ENCODE data around the gene COX19.

The COX19 gene

DNA sequence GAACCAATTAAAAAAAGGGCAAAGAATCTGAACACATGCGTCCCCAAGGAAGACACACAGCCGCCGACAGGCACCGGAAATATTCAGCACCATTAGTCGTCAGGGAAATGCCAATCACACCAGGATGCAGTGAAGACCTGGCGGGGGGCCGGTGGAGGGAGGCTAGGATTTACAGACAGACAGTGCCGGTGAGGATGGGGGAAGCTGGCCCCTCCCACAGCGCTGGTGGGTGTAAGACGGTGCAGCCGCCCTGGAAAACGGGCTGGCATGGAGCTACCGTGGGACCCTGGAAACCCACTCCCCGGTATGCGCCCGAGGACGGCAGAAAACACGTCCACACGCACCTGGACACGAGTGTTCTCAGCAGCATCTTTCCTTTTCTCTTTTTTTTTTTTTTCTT, 16.1 kb downstream of the COX19 start:
- no peak for DNase-seq
- Histone ChIP-seq H3K4me3 (ENCODE audit: control insufficient read depth in 1 of 7, extremely low read depth in 1 of 7, insufficient read depth in 4 of 7, low read depth in 2 of 7, low read length in 6 of 7) (no peak overlapping the region), H3K27me3 (replicated peaks in 2 of 5; ENCODE audit: control insufficient read depth in 4 of 5, insufficient read depth in 5 of 5, low read length in 4 of 5) (peaks cover 0 to 8% (median 0%) of the 10 kb centered on the region in 5 experiments), H3K4me1 (ENCODE audit: control extremely low read depth in 1 of 4, control insufficient read depth in 4 of 4, insufficient read depth in 4 of 4, low read length in 3 of 4) (peaks cover 0 to 21% (median 16%) of the 10 kb centered on the region in 4 experiments), H3K27ac (ENCODE audit: insufficient read depth in 1 of 2, low read depth in 1 of 2, low read length in 2 of 2, poor library complexity in 1 of 2, severe bottlenecking in 2 of 2) (no peak overlapping the region), H3K36me3 (ENCODE audit: control insufficient read depth in 4 of 4, insufficient read depth in 4 of 4, low read length in 3 of 4) (no peaks in the 10 kb centered on the region), H3K9me3 (ENCODE audit: control extremely low read depth in 1 of 5, control insufficient read depth in 4 of 5, insufficient read depth in 2 of 5, low read depth in 1 of 5, low read length in 4 of 5) (no peaks in the 10 kb centered on the region)
- POLR2A ChIA-PET = no interaction called here
- CTCF ChIA-PET = interaction anchor here (1.7 to 7.0 kb wide), 2 partner anchors 33 to 50 kb away, joined by 4 to 45 read pairs; no protein-coding TSS in a partner anchor
- 85% methylated on average over 19 of the region's 20 CpGs for WGBS (ENCODE audit: insufficient coverage)

DNA sequence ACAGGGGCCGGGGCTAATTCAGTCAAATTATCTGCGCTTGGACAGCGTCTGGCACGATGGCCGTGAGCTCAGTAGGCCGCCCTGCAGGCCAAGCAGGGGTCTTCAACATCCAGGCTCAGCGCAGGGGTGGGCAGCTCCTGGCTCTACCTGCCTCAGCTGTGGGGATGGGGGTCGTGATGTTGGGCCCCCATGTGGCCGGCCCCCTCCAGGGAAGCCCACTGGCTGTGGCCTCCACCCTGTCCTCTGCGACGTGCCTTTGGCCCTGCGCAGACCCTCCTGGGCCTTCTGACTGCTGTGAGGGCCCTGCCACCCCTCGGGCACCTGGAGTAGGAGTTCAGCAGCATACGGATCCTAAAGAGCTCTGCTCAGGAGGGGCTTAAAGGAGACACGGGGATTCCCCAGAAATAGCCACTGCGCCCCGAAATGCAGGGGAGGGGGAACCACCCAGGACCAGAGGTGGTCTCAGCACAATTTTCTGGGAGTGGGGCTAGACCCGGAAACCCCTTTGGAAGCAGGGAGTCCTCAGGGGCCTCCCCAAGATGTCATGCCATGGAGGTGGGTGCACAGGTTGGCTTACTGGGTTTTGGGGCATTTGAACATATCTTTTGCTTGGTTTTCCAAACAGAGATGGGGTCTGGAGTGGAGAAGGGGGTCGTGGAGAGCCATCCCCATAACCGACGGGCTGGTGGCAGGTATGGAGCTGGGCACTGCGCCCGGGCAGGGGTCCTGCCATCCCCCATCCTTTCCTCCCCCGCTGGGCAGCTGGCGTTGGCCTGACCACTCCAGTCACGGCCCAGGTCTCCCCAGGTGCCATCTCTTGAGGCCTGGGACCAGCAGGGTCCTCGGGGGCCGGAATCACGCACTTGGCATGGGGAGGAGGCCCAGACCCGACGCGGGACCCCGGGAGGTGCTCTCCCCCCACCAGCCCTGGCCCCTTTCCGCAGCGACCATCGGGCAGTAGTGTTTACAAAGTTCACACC, 16.8 kb downstream of the COX19 start:
- POLR2A ChIA-PET = no interaction called here
- H3K27me3 ChIP-seq (replicated peaks in 2 of 5; ENCODE audit: control insufficient read depth in 4 of 5, insufficient read depth in 5 of 5, low read length in 4 of 5) = peaks cover 0 to 9% (median 0%) of the 10 kb centered on the region in 5 experiments
- CTCF ChIA-PET = interaction anchor here (0.6 to 7.0 kb wide), 6 partner anchors 15 to 395 kb away, joined by 3 to 45 read pairs (median 4); partner anchors contain the start of gene COX19

DNA sequence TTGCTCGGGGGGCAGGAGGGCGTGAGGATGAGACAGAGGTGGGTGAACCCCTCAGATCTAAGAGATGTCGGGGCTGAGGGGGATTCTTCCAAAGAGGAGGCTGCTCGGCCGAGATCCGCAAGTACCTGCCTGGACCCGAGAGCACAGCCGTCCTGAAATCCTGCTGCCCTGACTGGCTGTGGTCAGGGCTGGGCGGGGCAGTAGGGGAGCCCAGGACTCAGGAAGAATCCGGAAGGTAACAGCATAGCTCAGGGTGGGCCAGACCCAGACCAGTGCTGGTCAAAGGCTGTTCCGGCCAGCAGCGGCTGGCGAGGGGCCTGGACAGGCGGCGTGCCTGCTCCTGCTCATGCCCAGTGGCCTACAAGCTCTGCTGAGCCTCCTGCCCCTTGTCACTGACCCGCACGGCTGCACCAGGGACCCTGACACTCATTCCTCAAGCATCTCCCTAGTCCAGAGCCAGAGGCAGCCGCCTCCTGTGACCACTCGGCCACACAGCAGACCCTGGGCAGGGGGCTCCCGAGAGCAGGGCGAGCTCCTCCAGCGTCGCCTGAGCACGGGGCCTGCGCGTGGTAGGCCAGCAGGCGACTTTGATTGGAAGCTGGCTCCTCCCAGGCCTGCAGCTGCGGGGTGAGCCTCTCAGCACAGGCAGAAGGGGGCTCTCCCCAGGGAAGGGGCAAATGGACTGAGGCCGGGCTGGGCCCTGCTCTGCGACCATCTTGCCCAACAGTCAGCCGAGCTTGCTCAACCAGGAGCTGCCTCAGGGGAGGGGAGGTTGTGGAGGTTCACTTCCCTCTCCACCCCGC, 17.7 kb downstream of the COX19 start:
- WGBS (ENCODE audit: insufficient coverage) = 97% methylated on average over 26 of the region's 32 CpGs
- POLR2A ChIA-PET = no interaction called here
- Histone ChIP-seq H3K27me3 (replicated peaks in 2 of 5; ENCODE audit: control insufficient read depth in 4 of 5, insufficient read depth in 5 of 5, low read length in 4 of 5) (peaks cover 0 to 16% (median 0%) of the 10 kb centered on the region in 5 experiments), H3K36me3 (ENCODE audit: control insufficient read depth in 4 of 4, insufficient read depth in 4 of 4, low read length in 3 of 4) (no peaks in the 10 kb centered on the region), H3K4me1 (ENCODE audit: control extremely low read depth in 1 of 4, control insufficient read depth in 4 of 4, insufficient read depth in 4 of 4, low read length in 3 of 4) (peaks cover 0 to 20% (median 11%) of the 10 kb centered on the region in 4 experiments), H3K9me3 (ENCODE audit: control extremely low read depth in 1 of 5, control insufficient read depth in 4 of 5, insufficient read depth in 2 of 5, low read depth in 1 of 5, low read length in 4 of 5) (no peaks in the 10 kb centered on the region), H3K4me3 (ENCODE audit: control insufficient read depth in 1 of 7, extremely low read depth in 1 of 7, insufficient read depth in 4 of 7, low read depth in 2 of 7, low read length in 6 of 7) (no peak overlapping the region), H3K27ac (ENCODE audit: insufficient read depth in 1 of 2, low read depth in 1 of 2, low read length in 2 of 2, poor library complexity in 1 of 2, severe bottlenecking in 2 of 2) (no peak overlapping the region)
- DNase-seq = peak in 2 of 3 donors; percentile 26 to 37
- CTCF ChIA-PET = interaction anchor here (0.6 to 7.0 kb wide), 6 partner anchors 16 to 396 kb away, joined by 3 to 45 read pairs (median 4); partner anchors contain the start of gene COX19

More for the DNA sequence above, 16.8 kb downstream of the COX19 start:
- DNase-seq = no peak
- H3K4me3 ChIP-seq (ENCODE audit: control insufficient read depth in 1 of 7, extremely low read depth in 1 of 7, insufficient read depth in 4 of 7, low read depth in 2 of 7, low read length in 6 of 7) = no peak overlapping the region
- WGBS (ENCODE audit: insufficient coverage) = 94% methylated on average over 32 of the region's 36 CpGs
- no peaks in the 10 kb centered on the region for H3K36me3 ChIP-seq (ENCODE audit: control insufficient read depth in 4 of 4, insufficient read depth in 4 of 4, low read length in 3 of 4)
- H3K27ac ChIP-seq (ENCODE audit: insufficient read depth in 1 of 2, low read depth in 1 of 2, low read length in 2 of 2, poor library complexity in 1 of 2, severe bottlenecking in 2 of 2) = no peak overlapping the region
- H3K4me1 ChIP-seq (ENCODE audit: control extremely low read depth in 1 of 4, control insufficient read depth in 4 of 4, insufficient read depth in 4 of 4, low read length in 3 of 4) = peaks cover 0 to 16% (median 12%) of the 10 kb centered on the region in 4 experiments
- H3K9me3 ChIP-seq (ENCODE audit: control extremely low read depth in 1 of 5, control insufficient read depth in 4 of 5, insufficient read depth in 2 of 5, low read depth in 1 of 5, low read length in 4 of 5) = no peaks in the 10 kb centered on the region

DNA sequence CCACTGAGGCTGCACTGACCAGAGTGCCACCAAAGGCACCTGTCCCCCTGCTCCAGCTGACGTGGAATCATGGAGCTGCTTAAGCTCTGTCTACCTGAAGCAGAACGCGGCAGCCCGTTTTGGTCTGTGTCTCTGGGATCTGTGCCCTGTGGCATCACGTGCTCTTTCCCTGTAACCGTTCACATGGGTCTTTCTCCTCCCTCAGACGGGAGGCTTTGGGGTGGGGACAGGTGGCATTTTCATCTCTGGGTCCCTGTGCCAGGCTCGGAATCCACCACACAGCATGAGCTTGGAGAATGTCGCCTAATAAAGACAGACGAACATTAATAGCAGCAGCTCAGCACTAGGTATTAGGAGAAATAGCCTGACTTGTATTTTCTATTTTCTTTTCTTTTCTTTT, 19.3 kb downstream of the COX19 start:
- no peak for DNase-seq
- Histone ChIP-seq H3K27me3 (replicated peaks in 2 of 5; ENCODE audit: control insufficient read depth in 4 of 5, insufficient read depth in 5 of 5, low read length in 4 of 5) (peaks cover 0 to 19% (median 0%) of the 10 kb centered on the region in 5 experiments), H3K36me3 (ENCODE audit: control insufficient read depth in 4 of 4, insufficient read depth in 4 of 4, low read length in 3 of 4) (peaks cover 0 to 3% (median 0%) of the 10 kb centered on the region in 4 experiments), H3K9me3 (ENCODE audit: control extremely low read depth in 1 of 5, control insufficient read depth in 4 of 5, insufficient read depth in 2 of 5, low read depth in 1 of 5, low read length in 4 of 5) (no peaks in the 10 kb centered on the region), H3K27ac (ENCODE audit: insufficient read depth in 1 of 2, low read depth in 1 of 2, low read length in 2 of 2, poor library complexity in 1 of 2, severe bottlenecking in 2 of 2) (no peak overlapping the region), H3K4me3 (ENCODE audit: control insufficient read depth in 1 of 7, extremely low read depth in 1 of 7, insufficient read depth in 4 of 7, low read depth in 2 of 7, low read length in 6 of 7) (no peak overlapping the region), H3K4me1 (ENCODE audit: control extremely low read depth in 1 of 4, control insufficient read depth in 4 of 4, insufficient read depth in 4 of 4, low read length in 3 of 4) (peaks cover 0 to 21% (median 11%) of the 10 kb centered on the region in 4 experiments)
- ChIA-PET CTCF (interaction anchor here (1.4 to 7.0 kb wide), 3 partner anchors 16 to 56 kb away, joined by 3 to 45 read pairs (median 4); no protein-coding TSS in a partner anchor), POLR2A (no interaction called here)
- WGBS (ENCODE audit: insufficient coverage) = 95% methylated on average over 8 of the region's 10 CpGs

DNA sequence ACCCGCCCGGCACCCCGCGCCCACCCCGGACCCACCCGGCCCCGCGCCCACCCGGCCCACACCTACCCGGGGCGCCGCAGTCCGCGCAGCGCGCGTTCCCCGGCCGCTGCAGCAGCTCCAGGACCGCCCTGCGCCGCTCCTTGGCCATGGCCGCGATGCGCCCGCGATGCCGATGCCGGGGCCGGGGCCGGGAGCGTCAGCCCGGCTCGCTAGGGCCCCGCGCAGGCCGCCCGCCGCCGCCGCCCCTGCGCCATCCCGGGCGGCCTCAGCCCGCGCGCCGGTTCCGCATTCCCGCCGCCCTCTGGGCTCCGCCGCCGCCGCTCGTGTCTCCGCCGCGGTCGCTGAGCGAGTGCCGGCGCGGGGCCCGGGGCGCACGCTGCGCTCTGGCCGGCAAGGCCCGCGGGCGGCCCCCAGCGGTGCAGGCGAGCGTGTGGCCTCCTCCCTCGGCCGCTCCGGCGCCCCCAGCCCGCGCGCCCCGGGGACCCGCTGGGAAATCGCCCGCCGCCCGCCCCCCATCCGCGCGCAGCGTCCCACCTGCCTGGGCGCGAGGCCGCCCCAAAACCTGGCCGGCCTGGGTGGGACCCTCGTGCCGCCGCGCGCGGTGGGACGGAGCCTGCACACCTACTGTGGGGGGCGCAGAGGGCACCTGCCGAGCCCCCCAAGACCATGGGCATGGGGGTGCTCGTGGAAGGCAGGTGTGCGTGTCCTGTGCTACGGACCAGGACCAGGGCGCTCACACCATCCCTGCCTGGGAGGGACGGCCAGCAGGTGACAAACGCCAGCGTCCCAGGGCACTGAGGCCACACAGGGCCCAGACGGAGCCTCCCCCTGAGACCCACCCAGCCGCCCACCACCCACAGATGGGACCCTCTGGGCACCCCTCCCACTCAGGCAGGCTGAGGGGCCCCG, 20.8 kb downstream of the COX19 start, which contains the start of gene ADAP1:
Gene ADAP1, minus strand, starts transcription at position 351 of the 909 bp plus-strand sequence. Its CDS starts 203 bp downstream, at position 148.
- WGBS (ENCODE audit: insufficient coverage) = 9% methylated on average over 82 of the region's 115 CpGs
- DNase-seq = peak; percentile 72 to 84 (median 78)
- Histone ChIP-seq H3K4me1 (ENCODE audit: control extremely low read depth in 1 of 4, control insufficient read depth in 4 of 4, insufficient read depth in 4 of 4, low read length in 3 of 4) (peaks cover 0 to 25% (median 11%) of the 10 kb centered on the region in 4 experiments), H3K9me3 (ENCODE audit: control extremely low read depth in 1 of 5, control insufficient read depth in 4 of 5, insufficient read depth in 2 of 5, low read depth in 1 of 5, low read length in 4 of 5) (no peaks in the 10 kb centered on the region), H3K27me3 (replicated peaks in 2 of 5; ENCODE audit: control insufficient read depth in 4 of 5, insufficient read depth in 5 of 5, low read length in 4 of 5) (peaks cover 0 to 19% (median 0%) of the 10 kb centered on the region in 5 experiments), H3K4me3 (ENCODE audit: control insufficient read depth in 1 of 7, extremely low read depth in 1 of 7, insufficient read depth in 4 of 7, low read depth in 2 of 7, low read length in 6 of 7) (peak within 1 kb of the TSS; percentile 28 to 68 (median 55)), H3K36me3 (ENCODE audit: control insufficient read depth in 4 of 4, insufficient read depth in 4 of 4, low read length in 3 of 4) (peaks cover 0 to 7% (median 0%) of the 10 kb centered on the region in 4 experiments), H3K27ac (ENCODE audit: insufficient read depth in 1 of 2, low read depth in 1 of 2, low read length in 2 of 2, poor library complexity in 1 of 2, severe bottlenecking in 2 of 2) (no peak within 1 kb of the TSS)
- ChIA-PET CTCF (interaction anchor here (1.0 to 7.0 kb wide), 8 partner anchors 12 to 189 kb away, joined by 3 to 45 read pairs (median 4); no protein-coding TSS in a partner anchor), POLR2A (interaction anchor here (1.2 kb wide), 1 partner anchor 31 kb away, joined by 3 read pairs; no protein-coding TSS in a partner anchor)

All from common myeloid progenitor, CD34-positive (primary cell).